HepG2 (cell line): ENCODE measurements around the gene ATP2A3. TPM values are rescaled to one million over a fixed set of nuclear protein-coding genes. Genes with fewer than 3 reads are reported as not detected.

ENCODE experiments used
- EED ChIP-seq: sonication (generic); formaldehyde crosslinking; IDR thresholded peaks from 2 replicates; pipeline ENCODE4 v1.5.0; 2020; ENCODE audit warnings: mild to moderate bottlenecking, missing genetic modification reagents
- FOXM1 ChIP-seq: sonication (generic); formaldehyde crosslinking; IDR thresholded peaks from 2 replicates; pipeline ENCODE4 v1.5.0; 2020; ENCODE audit warnings: missing genetic modification reagents
- MNT ChIP-seq: fragments of 450-650 bp; IDR thresholded peaks from 2 replicates; pipeline ENCODE4 v1.6.1; 2016
- MTERF4 ChIP-seq: sonication (generic); formaldehyde crosslinking; IDR thresholded peaks from 2 replicates; pipeline ENCODE4 v1.8.0; 2023; ENCODE audit warnings: mild to moderate bottlenecking, missing genetic modification reagents
- NR0B2 ChIP-seq: sonication (generic); formaldehyde crosslinking; IDR thresholded peaks from 2 replicates; pipeline ENCODE4 v1.4.0; 2020; ENCODE audit warnings: mild to moderate bottlenecking, missing genetic modification reagents
- RAD21 ChIP-seq: fragments of 450-650 bp; formaldehyde crosslinking; IDR thresholded peaks from 2 replicates; pipeline ENCODE4 v1.5.0; 2020; ENCODE audit warnings: mild to moderate bottlenecking
- TEF ChIP-seq: sonication (generic); formaldehyde crosslinking; IDR thresholded peaks from 2 replicates; pipeline ENCODE4 v1.5.0; 2020; ENCODE audit warnings: missing genetic modification reagents
- ZBTB1 ChIP-seq: sonication (generic); formaldehyde crosslinking; IDR thresholded peaks from 2 replicates; pipeline ENCODE4 v1.4.0; 2020; ENCODE audit warnings: missing genetic modification reagents, borderline replicate concordance
- ZGPAT ChIP-seq: IDR thresholded peaks from 2 replicates; pipeline ENCODE4 v1.6.1; 2016; ENCODE audit warnings: mild to moderate bottlenecking
- ZSCAN5A ChIP-seq: sonication (generic); formaldehyde crosslinking; IDR thresholded peaks from 2 replicates; pipeline ENCODE4 v1.8.0; 2022; ENCODE audit warnings: mild to moderate bottlenecking, missing genetic modification reagents, borderline replicate concordance
- polyA plus RNA-seq, 8 experiments: library from polyadenylated mRNA; depleted of rRNA in 3 of 8; stranded (reverse) in 7 of 8; unstranded in 1 of 8; fragments of >200 nt; fragmentation: Illumina TruSeq in 4 of 8; extraction: Trizol in 4 of 8; gene quantifications; 2 replicates each; pipeline versions ENCODE4 v1.2.1 to v1.2.3, GENCODE V29; 2011 to 2016; ENCODE audit warnings: low read depth in 4 of 8, missing spikeins in 1 of 8, mixed read lengths in 1 of 8; ENCODE audit not compliant: insufficient read depth in 1 of 8
- total RNA-seq, 5 experiments: library from RNA; depleted of rRNA; stranded (reverse); fragments of >200 nt; fragmentation: Illumina TruSeq; extraction: Trizol; gene quantifications; 2 replicates each; pipeline ENCODE4 v1.2.3, GENCODE V29; 2016; ENCODE audit warnings: low read depth in 1 of 5

Gene ATP2A3
- total and polyA plus RNA-seq, 2 of the 13 experiments (the other 11 are each of a cell fraction or from before 2014, with no cell fraction given) = 0.07 TPM; not detected in 1

- TF ChIP-seq ZGPAT (no peak), FOXM1 (no peak), EED (CRISPR knock-in tag) (no peak), RAD21 (CRISPR knock-in tag) (no peak), TEF (CRISPR knock-in tag) (no peak), MTERF4 (no peak), ZSCAN5A (CRISPR knock-in tag) (no peak), NR0B2 (CRISPR knock-in tag) (no peak), MNT (no peak), ZBTB1 (CRISPR knock-in tag) (no peak)
- TF ChIP-seq, all 625 proteins: peak for 0
Measured at GRCh38 chr17:3940965-3941698, 23.1 kb downstream of the ATP2A3 start (continued).
